HG03432 (cell line): ENCODE results near the gene ALOX15B.
"Not testable (repeated sequence)": the region's sequence is repeated elsewhere in the genome, so short reads cannot be mapped to it uniquely, and the experiment has no call there.

Experiments used
- ATAC-seq: cut with Tn5 transposase; IDR thresholded peaks from one replicate; pipeline ENCODE4 v1.9.1; 2021; ENCODE audit warnings: mild to moderate bottlenecking, moderate library complexity; ENCODE audit not compliant: unreplicated experiment

Gene ALOX15B

DNA sequence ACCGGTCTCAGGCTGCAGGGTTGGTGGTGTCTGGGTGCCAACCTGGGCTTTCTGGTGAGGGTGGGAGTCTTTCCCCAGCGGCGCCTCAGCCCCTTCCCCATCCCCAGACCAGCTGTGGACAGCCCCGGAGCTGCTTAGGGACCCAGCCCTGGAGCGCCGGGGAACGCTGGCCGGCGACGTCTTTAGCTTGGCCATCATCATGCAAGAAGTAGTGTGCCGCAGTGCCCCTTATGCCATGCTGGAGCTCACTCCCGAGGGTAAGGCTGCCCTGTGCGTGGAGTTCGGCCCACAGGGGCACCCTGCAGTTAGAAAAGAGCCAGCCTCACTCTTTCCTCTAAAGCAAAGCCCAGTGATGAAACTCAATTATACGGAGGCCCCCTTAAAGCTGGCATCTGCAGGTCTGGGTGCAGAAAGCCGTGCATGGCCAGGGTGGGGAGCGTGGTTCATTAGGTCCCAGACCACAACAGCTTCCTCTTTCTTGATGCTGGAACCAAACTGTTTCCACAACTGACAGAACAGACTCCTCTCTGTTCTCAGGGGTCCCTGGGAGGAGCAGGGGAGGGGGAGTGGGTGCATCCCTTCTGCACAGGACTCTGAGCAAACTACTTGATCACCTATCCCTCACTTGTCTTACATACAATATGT is 25.7 kb upstream of the ALOX15B start:
- ATAC-seq, result no peak

- no peak for ATAC-seq
These were observed 24.9 kb upstream of the ALOX15B start for GRCh38 chr17:8013731-8014557.

- no peak for ATAC-seq
These were observed 24.4 kb upstream of the ALOX15B start for GRCh38 chr17:8014558-8014850.

DNA sequence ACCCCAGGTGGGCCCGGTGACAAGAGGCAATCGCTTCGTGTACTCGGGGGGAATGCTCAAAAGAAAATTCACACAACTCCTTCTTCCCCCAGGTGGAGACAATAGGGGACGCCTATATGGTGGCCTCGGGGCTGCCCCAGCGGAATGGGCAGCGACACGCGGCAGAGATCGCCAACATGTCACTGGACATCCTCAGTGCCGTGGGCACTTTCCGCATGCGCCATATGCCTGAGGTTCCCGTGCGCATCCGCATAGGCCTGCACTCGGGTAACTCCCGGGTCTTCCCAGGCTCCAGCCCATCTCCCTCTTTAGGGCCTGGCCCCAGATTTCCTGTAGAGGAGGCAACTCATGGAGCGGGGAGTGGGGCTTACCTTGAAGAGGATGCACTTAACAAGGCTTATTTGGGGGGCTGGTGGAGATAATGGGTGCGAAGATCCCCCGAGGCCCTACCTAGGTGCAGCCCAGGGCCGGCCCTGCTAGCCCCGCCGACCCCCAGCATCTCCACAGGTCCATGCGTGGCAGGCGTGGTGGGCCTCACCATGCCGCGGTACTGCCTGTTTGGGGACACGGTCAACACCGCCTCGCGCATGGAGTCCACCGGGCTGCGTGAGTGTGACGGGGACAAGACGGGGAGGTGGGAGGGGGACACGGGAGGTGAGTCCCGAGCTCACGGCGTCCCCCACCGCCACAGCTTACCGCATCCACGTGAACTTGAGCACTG is 23.5 kb upstream of the ALOX15B start:
- ATAC-seq, result no peak

DNA sequence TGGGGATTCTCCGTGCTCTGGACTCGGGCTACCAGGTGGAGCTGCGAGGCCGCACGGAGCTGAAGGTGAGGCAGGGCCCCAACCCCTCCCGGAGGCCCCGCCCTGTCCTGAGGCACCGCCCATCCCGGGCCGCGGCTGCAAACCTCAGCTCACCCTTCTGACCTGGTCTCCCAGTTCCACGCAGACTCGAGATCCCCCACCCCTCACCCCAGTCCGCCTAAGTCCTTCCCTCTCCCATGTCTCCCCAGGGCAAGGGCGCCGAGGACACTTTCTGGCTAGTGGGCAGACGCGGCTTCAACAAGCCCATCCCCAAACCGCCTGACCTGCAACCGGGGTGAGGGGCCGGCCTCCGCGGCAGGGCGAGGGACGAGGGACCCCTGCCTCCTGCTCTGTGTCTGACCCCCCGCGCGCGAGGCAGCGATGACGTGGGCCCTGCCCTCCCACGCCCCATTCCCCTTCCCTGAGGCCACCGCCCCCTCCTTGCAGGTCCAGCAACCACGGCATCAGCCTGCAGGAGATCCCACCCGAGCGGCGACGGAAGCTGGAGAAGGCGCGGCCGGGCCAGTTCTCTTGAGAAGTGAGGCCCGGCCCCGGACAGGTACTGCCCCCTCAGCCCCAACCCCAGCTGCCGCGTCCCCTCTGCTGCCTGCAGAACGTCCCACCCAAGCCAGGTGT is 22.8 kb upstream of the ALOX15B start:
- ATAC-seq, result no peak

- ATAC-seq, result no peak
These were observed 22.0 kb upstream of the ALOX15B start for GRCh38 chr17:8016632-8017424.

GRCh38 chr17:8018436-8018835 is 20.4 kb upstream of the ALOX15B start:
- no peak for ATAC-seq

DNA sequence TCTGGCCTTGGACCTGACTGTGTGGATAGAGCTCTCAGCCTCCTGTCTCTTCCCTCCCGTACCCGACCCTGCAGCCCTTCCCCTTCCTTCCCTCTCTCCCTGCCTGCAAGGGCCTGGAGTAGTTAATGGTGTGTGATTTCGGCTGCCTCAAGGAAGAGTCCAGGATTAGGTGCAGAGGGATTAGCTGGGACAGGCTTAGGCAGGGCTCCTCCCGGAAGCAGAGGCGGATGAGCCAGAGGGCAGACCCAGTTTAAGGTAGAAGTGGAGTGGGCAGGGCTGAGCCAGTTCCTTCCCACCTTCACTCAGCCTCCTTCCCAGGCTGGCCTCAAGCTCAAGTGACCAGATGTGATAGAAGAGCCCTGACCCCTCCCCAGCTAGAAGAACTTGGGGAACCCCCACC is 19.7 kb upstream of the ALOX15B start:
- no peak for ATAC-seq

- no peak for ATAC-seq
These were observed 18.9 kb upstream of the ALOX15B start for GRCh38 chr17:8019665-8020650.

GRCh38 chr17:8020776-8021564 is 17.9 kb upstream of the ALOX15B start:
- ATAC-seq, result no peak

- no peak for ATAC-seq
These were observed 17.1 kb upstream of the ALOX15B start for GRCh38 chr17:8021565-8022359.

DNA sequence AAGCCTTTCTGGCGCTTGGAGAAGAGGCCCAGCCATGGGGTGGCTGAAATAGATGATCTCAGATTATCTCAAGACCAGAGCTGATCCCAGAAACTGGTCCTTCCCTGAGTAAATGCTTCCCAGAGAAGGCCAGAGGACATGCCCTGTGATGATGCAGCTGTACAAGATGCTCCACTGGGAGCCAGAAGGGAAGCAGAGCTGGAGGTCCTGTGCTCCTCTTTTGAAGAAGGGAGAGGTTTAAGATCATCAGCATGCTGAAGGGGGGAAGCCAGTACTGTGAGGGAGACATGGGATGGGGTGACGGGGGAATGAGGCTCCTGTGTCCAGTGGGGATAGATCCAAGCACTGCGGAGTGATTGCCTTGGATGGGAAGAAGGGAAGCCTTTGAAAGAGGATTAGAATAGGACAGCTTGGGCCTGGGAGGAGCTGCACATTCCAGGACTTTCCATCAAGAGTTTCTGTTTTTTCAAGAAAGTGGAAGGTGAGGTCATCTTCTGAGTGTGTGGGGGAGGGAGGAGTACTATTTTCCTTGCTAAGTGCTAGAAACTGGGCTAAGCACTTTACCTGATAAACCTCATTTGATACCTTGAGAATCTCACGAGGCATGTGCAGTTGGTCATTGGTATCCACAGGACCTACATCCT is 16.4 kb upstream of the ALOX15B start:
- no peak for ATAC-seq

DNA sequence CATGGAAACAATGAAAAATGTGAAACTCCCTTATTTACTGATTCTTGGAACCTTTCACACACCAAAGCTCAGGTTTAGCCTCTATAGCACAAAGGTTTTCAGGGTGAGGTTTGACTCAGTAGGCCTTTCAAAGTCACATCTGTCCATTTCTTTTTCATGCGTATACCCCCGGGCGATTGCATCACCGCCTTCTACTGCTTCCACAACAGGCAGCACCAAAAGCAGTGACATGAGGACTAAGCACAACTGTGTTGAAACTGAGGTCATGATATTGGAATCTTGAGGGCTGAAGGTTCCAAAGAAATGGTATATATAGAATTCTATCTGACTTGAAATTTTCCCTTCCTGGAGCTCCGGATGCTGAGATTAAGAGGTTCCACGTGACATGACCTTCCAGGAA is 14.7 kb upstream of the ALOX15B start:
- ATAC-seq, result not testable (repeated sequence)

GRCh38 chr17:8025176-8025911 is 13.5 kb upstream of the ALOX15B start:
- ATAC-seq, result no peak

DNA sequence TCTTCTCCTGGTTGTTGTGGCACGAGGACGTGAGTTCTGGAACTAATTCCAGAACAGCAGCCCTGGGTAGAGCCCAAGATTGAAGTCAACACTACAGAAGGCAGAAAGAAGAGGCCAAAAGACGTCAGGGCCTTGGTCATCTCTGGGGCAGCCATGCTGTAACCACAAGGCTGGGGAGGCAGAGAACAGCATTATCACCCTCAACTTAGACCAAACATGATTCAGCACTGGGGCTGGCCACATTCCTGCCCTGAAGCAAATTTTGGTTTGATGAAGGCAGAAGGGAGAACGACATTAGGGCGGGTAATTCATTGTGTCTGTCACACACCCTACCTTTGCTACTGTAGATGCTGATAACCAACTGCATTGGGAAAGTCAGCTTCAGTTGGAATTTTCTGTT is 9.7 kb upstream of the ALOX15B start:
- ATAC-seq, result no peak

- no peak for ATAC-seq
These were observed 7.6 kb upstream of the ALOX15B start for GRCh38 chr17:8031261-8031661.

GRCh38 chr17:8031950-8032349 is 6.9 kb upstream of the ALOX15B start:
- ATAC-seq, result no peak
